ENCODE measurements around the gene NOSTRIN. TPM values are rescaled to one million over a fixed set of nuclear protein-coding genes. Genes with fewer than 3 reads are reported as not detected.
A peak's percentile ranks its signal among the peaks of the same experiment; 100 is the strongest.

Gene NOSTRIN
- total RNA-seq, 1 experiment from 2014 or later: 0.68 TPM

DNA sequence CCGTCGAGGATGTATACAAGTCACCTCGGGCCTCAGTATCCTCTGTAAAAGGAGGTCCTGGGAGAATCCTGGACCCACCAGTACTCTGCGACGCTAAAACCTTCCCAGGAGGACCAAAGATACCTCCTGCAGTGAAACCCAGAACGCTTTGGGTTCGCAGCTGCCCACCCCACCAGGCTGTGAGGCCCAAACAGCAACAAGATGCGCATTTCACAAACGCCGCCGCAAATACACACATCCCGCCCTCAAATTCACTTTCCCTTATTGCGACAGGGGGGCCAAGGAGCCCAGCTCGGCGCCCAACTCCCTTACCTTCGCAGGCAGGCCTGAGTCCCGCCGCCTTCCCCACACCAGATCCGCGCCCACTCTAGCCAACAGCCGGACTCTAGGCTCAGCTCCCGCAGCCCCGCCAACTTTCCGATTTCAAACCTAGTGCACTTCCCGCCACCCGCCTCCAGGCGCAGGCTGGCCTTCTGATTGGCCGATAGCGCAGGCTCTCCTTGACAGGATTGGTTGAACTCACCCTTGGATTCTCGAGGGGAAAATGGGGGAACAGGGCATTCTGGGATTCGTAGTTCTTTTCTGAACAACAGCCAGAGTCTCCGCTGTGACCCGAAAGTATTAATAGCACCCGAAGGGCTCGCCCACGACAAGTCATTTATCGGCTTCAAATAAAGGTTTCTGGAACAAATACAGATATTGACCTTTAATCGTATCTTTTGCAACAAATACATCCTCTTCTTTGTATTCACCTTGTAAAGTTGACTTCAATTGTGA, 87.8 kb downstream of the NOSTRIN start, which contains the start of gene SPC25:
Gene SPC25, minus strand, starts transcription at position 425 of the 777 bp plus-strand sequence. CDS start 911 bp downstream, outside the sequence.
- Histone ChIP-seq H3K9me3 (ENCODE audit: insufficient read depth, low read depth) (no peaks in the 10 kb centered on the region), H2AFZ (peak within 1 kb of the TSS; percentile 86), H4K20me1 (ENCODE audit: insufficient read depth) (no peaks in the 10 kb centered on the region), H3K9me2 (ENCODE audit: insufficient read depth) (no peaks in the 10 kb centered on the region), H3K4me3 (peak within 1 kb of the TSS; percentile 64), H3K36me3 (ENCODE audit: low read depth) (no peaks in the 10 kb centered on the region), H3F3A (ENCODE audit: insufficient read depth, low read depth) (no peaks in the 10 kb centered on the region), H3K27ac (no peak within 1 kb of the TSS), H3K4me1 (replicated peaks; ENCODE audit: insufficient read depth) (no peaks in the 10 kb centered on the region), H3K4me2 (peak within 1 kb of the TSS; percentile 76), H3K79me2 (ENCODE audit: low read depth) (peaks cover 10% of the 10 kb centered on the region; the same call in 1 of the 2 replicates), H3K27me3 (ENCODE audit: insufficient read depth, low read depth) (no peaks in the 10 kb centered on the region)
- DNase-seq: peak; percentile 75 to 76
- BruUV-seq (replicated peaks): no TSS peak
- TF ChIP-seq, protein P1, sequence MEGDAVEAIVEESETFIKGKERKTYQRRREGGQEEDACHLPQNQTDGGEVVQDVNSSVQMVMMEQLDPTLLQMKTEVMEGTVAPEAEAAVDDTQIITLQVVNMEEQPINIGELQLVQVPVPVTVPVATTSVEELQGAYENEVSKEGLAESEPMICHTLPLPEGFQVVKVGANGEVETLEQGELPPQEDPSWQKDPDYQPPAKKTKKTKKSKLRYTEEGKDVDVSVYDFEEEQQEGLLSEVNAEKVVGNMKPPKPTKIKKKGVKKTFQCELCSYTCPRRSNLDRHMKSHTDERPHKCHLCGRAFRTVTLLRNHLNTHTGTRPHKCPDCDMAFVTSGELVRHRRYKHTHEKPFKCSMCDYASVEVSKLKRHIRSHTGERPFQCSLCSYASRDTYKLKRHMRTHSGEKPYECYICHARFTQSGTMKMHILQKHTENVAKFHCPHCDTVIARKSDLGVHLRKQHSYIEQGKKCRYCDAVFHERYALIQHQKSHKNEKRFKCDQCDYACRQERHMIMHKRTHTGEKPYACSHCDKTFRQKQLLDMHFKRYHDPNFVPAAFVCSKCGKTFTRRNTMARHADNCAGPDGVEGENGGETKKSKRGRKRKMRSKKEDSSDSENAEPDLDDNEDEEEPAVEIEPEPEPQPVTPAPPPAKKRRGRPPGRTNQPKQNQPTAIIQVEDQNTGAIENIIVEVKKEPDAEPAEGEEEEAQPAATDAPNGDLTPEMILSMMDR (conservative IDR thresholded peaks at IDR 0.05): no peak
- no peak for TF ChIP-seq EZH2 (IDR thresholded peaks at IDR 0.05; ENCODE audit: low read depth)
- intact Hi-C loops (cut with micrococcal nuclease; ENCODE audit: unreplicated experiment): no loop called here
- CTCF ChIA-PET: no interaction called here
- POLR2A ChIA-PET (ENCODE audit: unreplicated experiment): no interaction called here

DNA sequence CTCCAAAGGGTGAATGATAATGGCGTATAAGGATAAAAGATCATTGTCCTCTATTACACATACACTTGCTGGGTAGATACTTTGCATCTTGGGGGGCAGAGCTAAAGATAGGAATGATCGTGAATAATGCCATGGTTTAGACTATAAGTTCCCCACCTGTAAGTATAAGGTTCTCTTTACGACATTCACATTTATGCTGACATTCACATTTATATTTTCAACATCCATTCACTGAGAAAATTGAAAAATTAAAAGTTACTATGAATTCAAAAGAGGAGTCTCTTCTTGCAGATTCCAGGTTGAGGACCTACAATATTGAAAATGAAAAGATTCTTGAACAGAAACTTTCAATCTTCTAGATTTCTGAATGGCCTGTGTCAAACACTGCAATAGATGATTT, 89.9 kb downstream of the NOSTRIN start:
- intact Hi-C loops (cut with micrococcal nuclease; ENCODE audit: unreplicated experiment): no loop called here
- Histone ChIP-seq H3K27me3 (ENCODE audit: insufficient read depth, low read depth) (no peaks in the 10 kb centered on the region), H3K4me2 (no peak overlapping the region), H3K36me3 (ENCODE audit: low read depth) (no peaks in the 10 kb centered on the region), H3F3A (ENCODE audit: insufficient read depth, low read depth) (no peaks in the 10 kb centered on the region), H4K20me1 (ENCODE audit: insufficient read depth) (no peaks in the 10 kb centered on the region), H3K79me2 (ENCODE audit: low read depth) (peaks cover 10% of the 10 kb centered on the region; the same call in 1 of the 2 replicates), H3K4me3 (no peak overlapping the region), H3K9me2 (ENCODE audit: insufficient read depth) (no peaks in the 10 kb centered on the region), H3K9me3 (ENCODE audit: insufficient read depth, low read depth) (no peaks in the 10 kb centered on the region), H3K27ac (no peak overlapping the region), H2AFZ (no peak overlapping the region), H3K4me1 (replicated peaks; ENCODE audit: insufficient read depth) (no peaks in the 10 kb centered on the region)
- no peak for TF ChIP-seq EZH2 (IDR thresholded peaks at IDR 0.05; ENCODE audit: low read depth)
- TF ChIP-seq, protein P1 (conservative IDR thresholded peaks at IDR 0.05): no peak
- no peak for DNase-seq
- ChIA-PET CTCF (no interaction called here), POLR2A (ENCODE audit: unreplicated experiment) (no interaction called here)
- BruUV-seq (replicated peaks): no TSS peak

DNA sequence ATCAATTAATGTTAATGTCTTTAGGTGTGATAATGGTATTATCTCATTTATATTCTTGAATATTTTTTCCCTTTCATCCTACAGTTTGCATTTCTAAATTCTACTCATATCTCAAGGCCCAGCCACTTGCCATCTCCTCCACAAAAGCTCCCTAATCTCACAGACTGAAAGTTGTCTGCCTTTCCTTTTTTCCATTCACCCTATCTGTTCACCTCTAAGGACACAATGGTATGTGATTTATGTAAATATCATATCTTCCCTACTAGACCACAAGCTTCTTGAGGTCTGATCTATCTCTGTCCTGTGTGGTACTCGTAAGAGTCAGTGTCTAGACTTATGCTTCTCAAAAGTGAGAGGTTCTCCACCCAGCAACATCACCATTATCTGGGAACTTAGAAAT, 91.7 kb downstream of the NOSTRIN start:
- intact Hi-C loops (cut with micrococcal nuclease; ENCODE audit: unreplicated experiment): no loop called here
- no peak overlapping the region for H3K4me2 ChIP-seq
- H3K79me2 ChIP-seq (ENCODE audit: low read depth): peaks cover 9% of the 10 kb centered on the region; the same call in 1 of the 2 replicates
- ChIA-PET POLR2A (ENCODE audit: unreplicated experiment) (no interaction called here), CTCF (interaction anchor here (0.6 to 0.7 kb wide), 2 partner anchors 11 to 244 kb away, joined by 3 read pairs; no protein-coding TSS in a partner anchor)
- H2AFZ ChIP-seq: no peak overlapping the region
- TF ChIP-seq, protein P1 (conservative IDR thresholded peaks at IDR 0.05): no peak
- TF ChIP-seq EZH2 (IDR thresholded peaks at IDR 0.05; ENCODE audit: low read depth): no peak
- BruUV-seq (replicated peaks): no TSS peak
- no peaks in the 10 kb centered on the region for H3K9me3 ChIP-seq (ENCODE audit: insufficient read depth, low read depth)
- no peak overlapping the region for H3K27ac ChIP-seq
- H3K27me3 ChIP-seq (ENCODE audit: insufficient read depth, low read depth): no peaks in the 10 kb centered on the region
- DNase-seq: no peak
- H3K36me3 ChIP-seq (ENCODE audit: low read depth): no peaks in the 10 kb centered on the region
- H3F3A ChIP-seq (ENCODE audit: insufficient read depth, low read depth): no peaks in the 10 kb centered on the region
- H4K20me1 ChIP-seq (ENCODE audit: insufficient read depth): no peaks in the 10 kb centered on the region
- H3K4me3 ChIP-seq: no peak overlapping the region
- H3K9me2 ChIP-seq (ENCODE audit: insufficient read depth): no peaks in the 10 kb centered on the region
- H3K4me1 ChIP-seq (replicated peaks; ENCODE audit: insufficient read depth): no peaks in the 10 kb centered on the region
